HG03064 (cell line): Measurements from ENCODE around the gene AIMP1.
"Not testable (repeated sequence)": the region's sequence is repeated elsewhere in the genome, so short reads cannot be mapped to it uniquely, and the experiment has no call there.

Experiments used
- ATAC-seq: cut with Tn5 transposase; IDR thresholded peaks from one replicate; pipeline ENCODE4 v1.9.1; 2021; ENCODE audit warnings: low read depth; ENCODE audit not compliant: unreplicated experiment

The AIMP1 gene

GRCh38 chr4:106398898-106399297 is 82.5 kb downstream of the AIMP1 start:
- not testable (repeated sequence) for ATAC-seq
